KMS-11 (cell line): Measurements from ENCODE around the gene FCN2.

Experiments used
- H2AFZ ChIP-seq: fragments of 200-600 bp; sonication (generic); 2 replicates; pipeline ENCODE4 v1.6.1; 2016; ENCODE audit warnings: antibody characterized with exemption, mixed run types, low read depth
- H3K27ac ChIP-seq: fragments of 200-600 bp; sonication (generic); 2 replicates; pipeline ENCODE4 v1.6.1; 2016; ENCODE audit warnings: mild to moderate bottlenecking, mixed run types
- H3K27me3 ChIP-seq: fragments of 200-600 bp; sonication (generic); 2 replicates; pipeline ENCODE4 v1.6.1; 2017; ENCODE audit warnings: mild to moderate bottlenecking, low read depth, mixed run types, moderate library complexity; ENCODE audit not compliant: insufficient read depth
- H3K36me3 ChIP-seq: fragments of 200-600 bp; sonication (generic); 2 replicates; pipeline ENCODE4 v1.6.1; 2017; ENCODE audit warnings: mild to moderate bottlenecking, mixed run types; ENCODE audit not compliant: insufficient read depth
- H3K4me1 ChIP-seq: fragments of 200-600 bp; sonication (generic); 2 replicates; pipeline ENCODE4 v1.6.1; 2016; ENCODE audit warnings: mild to moderate bottlenecking, low read depth, mixed run types; ENCODE audit not compliant: poor library complexity, severe bottlenecking
- H3K4me2 ChIP-seq: fragments of 200-600 bp; sonication (generic); 2 replicates; pipeline ENCODE4 v1.7.0; 2016; ENCODE audit warnings: mild to moderate bottlenecking, mixed run types
- H3K4me3 ChIP-seq: fragments of 200-600 bp; sonication (generic); IDR thresholded peaks from 2 replicates; pipeline ENCODE4 v1.6.1; 2017; ENCODE audit warnings: low read depth, low read length, mixed read lengths; ENCODE audit not compliant: insufficient read depth
- H3K79me2 ChIP-seq: fragments of 200-600 bp; sonication (generic); 2 replicates; pipeline ENCODE4 v1.6.1; 2016; ENCODE audit warnings: low read depth, mixed run types; ENCODE audit not compliant: insufficient read depth
- H3K9ac ChIP-seq: fragments of 200-600 bp; sonication (generic); 2 replicates; pipeline ENCODE4 v1.6.1; 2016; ENCODE audit warnings: mild to moderate bottlenecking, mixed run types
- H4K20me1 ChIP-seq: fragments of 200-600 bp; sonication (generic); 2 replicates; pipeline ENCODE4 v1.6.1; 2016; ENCODE audit warnings: mild to moderate bottlenecking, mixed run types; ENCODE audit not compliant: insufficient read depth
- TF ChIP-seq, protein P1 (sequence below): fragments of 200-600 bp; sonication (generic); conservative IDR thresholded peaks from 2 replicates; pipeline ENCODE4 v1.6.1; 2017; ENCODE audit warnings: low read depth, mild to moderate bottlenecking, antibody characterized with exemption, low read length, moderate library complexity, mixed read lengths

FCN2 gene

GRCh38 chr9:134863306-134863902 is 17.2 kb upstream of the FCN2 start:
- Histone ChIP-seq H3K4me1 (no peaks in the 10 kb centered on the region), H3K79me2 (no peaks in the 10 kb centered on the region), H3K27me3 (peaks cover 11% of the 10 kb centered on the region; the same call in 1 of the 2 replicates), H3K9ac (no peak overlapping the region), H3K36me3 (no peaks in the 10 kb centered on the region), H3K27ac (no peak overlapping the region), H2AFZ (no peak overlapping the region), H3K4me2 (no peak overlapping the region), H3K4me3 (no peak overlapping the region), H4K20me1 (no peaks in the 10 kb centered on the region)
- TF ChIP-seq, protein P1, sequence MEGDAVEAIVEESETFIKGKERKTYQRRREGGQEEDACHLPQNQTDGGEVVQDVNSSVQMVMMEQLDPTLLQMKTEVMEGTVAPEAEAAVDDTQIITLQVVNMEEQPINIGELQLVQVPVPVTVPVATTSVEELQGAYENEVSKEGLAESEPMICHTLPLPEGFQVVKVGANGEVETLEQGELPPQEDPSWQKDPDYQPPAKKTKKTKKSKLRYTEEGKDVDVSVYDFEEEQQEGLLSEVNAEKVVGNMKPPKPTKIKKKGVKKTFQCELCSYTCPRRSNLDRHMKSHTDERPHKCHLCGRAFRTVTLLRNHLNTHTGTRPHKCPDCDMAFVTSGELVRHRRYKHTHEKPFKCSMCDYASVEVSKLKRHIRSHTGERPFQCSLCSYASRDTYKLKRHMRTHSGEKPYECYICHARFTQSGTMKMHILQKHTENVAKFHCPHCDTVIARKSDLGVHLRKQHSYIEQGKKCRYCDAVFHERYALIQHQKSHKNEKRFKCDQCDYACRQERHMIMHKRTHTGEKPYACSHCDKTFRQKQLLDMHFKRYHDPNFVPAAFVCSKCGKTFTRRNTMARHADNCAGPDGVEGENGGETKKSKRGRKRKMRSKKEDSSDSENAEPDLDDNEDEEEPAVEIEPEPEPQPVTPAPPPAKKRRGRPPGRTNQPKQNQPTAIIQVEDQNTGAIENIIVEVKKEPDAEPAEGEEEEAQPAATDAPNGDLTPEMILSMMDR: no peak

- Histone ChIP-seq H3K36me3 (no peaks in the 10 kb centered on the region), H3K4me2 (no peak overlapping the region), H3K79me2 (no peaks in the 10 kb centered on the region), H3K27ac (no peak overlapping the region), H3K4me1 (no peaks in the 10 kb centered on the region), H3K27me3 (peaks cover 7% of the 10 kb centered on the region; the same call in 1 of the 2 replicates), H3K4me3 (no peak overlapping the region), H3K9ac (no peak overlapping the region), H2AFZ (no peak overlapping the region), H4K20me1 (no peaks in the 10 kb centered on the region)
- TF ChIP-seq, protein P1: no peak
These were observed 16.4 kb upstream of the FCN2 start for GRCh38 chr9:134863941-134864820.

- Histone ChIP-seq H3K27ac (no peak overlapping the region), H4K20me1 (no peaks in the 10 kb centered on the region), H3K36me3 (no peaks in the 10 kb centered on the region), H2AFZ (no peak overlapping the region), H3K4me1 (no peaks in the 10 kb centered on the region), H3K9ac (no peak overlapping the region), H3K4me3 (no peak overlapping the region), H3K27me3 (peaks cover 8% of the 10 kb centered on the region; the same call in 1 of the 2 replicates), H3K79me2 (no peaks in the 10 kb centered on the region), H3K4me2 (no peak overlapping the region)
- TF ChIP-seq, protein P1: no peak
These were observed 15.8 kb upstream of the FCN2 start for GRCh38 chr9:134864821-134865190.

DNA sequence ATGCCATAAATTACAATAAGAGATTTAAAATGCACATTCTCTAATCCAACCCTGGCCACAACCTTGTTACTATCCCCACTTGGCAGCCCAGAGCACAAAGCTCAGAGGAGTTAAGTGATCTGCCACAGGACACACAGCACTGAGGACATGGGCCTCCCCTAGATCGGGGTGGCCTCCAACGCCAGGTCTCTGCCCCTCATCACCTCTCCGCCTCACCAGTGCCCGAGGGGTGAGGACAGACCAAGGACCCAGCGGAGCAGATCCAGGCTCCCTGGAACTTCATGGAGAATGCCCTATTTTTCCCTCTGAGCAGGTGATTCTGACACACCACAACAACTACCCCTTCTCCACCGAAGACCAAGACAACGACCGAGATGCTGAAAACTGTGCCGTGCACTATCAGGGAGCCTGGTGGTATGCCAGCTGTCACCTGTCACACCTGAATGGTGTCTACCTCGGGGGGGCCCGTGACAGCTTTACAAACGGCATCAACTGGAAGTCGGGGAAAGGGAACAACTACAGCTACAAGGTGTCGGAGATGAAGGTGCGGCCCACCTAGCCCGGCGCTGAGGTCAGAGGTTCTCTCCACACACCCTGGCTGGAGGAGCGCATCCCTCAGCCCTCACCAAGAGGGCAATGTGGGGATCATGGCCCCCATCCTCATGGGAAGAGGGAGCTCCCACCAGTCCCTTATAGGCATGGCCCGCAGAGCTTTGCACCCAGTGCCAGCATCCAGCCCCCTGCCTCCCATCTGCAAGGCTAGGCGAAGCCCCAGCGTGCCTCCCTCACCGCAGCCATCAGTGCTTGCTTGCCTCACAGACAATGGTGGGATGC is 12.5 kb upstream of the FCN2 start:
- Histone ChIP-seq H3K9ac (no peak overlapping the region), H3K4me3 (no peak overlapping the region), H3K36me3 (no peaks in the 10 kb centered on the region), H3K4me1 (no peaks in the 10 kb centered on the region), H3K27me3 (peaks cover 14% of the 10 kb centered on the region; the same call in 1 of the 2 replicates), H3K4me2 (no peak overlapping the region), H3K79me2 (no peaks in the 10 kb centered on the region), H2AFZ (no peak overlapping the region), H3K27ac (no peak overlapping the region), H4K20me1 (no peaks in the 10 kb centered on the region)
- TF ChIP-seq, protein P1: no peak
